NCI-H748 (cell line): ENCODE measurements around the gene RPS6KA2.
A peak's percentile ranks its signal among the peaks of the same experiment; 100 is the strongest.

Source experiments
- DNase-seq: peaks from one replicate; lab custom pipeline; 2025; ENCODE audit not compliant: unreplicated experiment; lab: John Stamatoyannopoulos, UW

RPS6KA2 gene

GRCh38 chr6:166616261-166617238 lies 10.5 kb downstream of the RPS6KA2 start:
- no peak for DNase-seq

- DNase-seq, result no peak
Observed at GRCh38 chr6:166615059-166615770, 11.8 kb downstream of the RPS6KA2 start.

GRCh38 chr6:166614589-166614988 lies 12.5 kb downstream of the RPS6KA2 start:
- DNase-seq, result no peak

GRCh38 chr6:166614171-166614583 lies 12.9 kb downstream of the RPS6KA2 start:
- no peak for DNase-seq

GRCh38 chr6:166613027-166613426 lies 14.0 kb downstream of the RPS6KA2 start:
- no peak for DNase-seq

- no peak for DNase-seq
Observed at GRCh38 chr6:166612471-166612881, 14.6 kb downstream of the RPS6KA2 start.

GRCh38 chr6:166611631-166612030 lies 15.4 kb downstream of the RPS6KA2 start:
- DNase-seq, result no peak

GRCh38 chr6:166610069-166610468 lies 17.0 kb downstream of the RPS6KA2 start:
- DNase-seq, result no peak

GRCh38 chr6:166608774-166609173 lies 18.3 kb downstream of the RPS6KA2 start:
- no peak for DNase-seq

- no peak for DNase-seq
Observed at GRCh38 chr6:166605752-166606151, 21.3 kb downstream of the RPS6KA2 start.

- no peak for DNase-seq
Observed at GRCh38 chr6:166604911-166605310, 22.1 kb downstream of the RPS6KA2 start.

- no peak for DNase-seq
Observed at GRCh38 chr6:166604328-166604727, 22.7 kb downstream of the RPS6KA2 start.

- no peak for DNase-seq
Observed at GRCh38 chr6:166603043-166603690, 23.9 kb downstream of the RPS6KA2 start.

- no peak for DNase-seq
Observed at GRCh38 chr6:166601956-166602355, 25.1 kb downstream of the RPS6KA2 start.

GRCh38 chr6:166600931-166601330 lies 26.1 kb downstream of the RPS6KA2 start:
- no peak for DNase-seq

- no peak for DNase-seq
Observed at GRCh38 chr6:166599205-166599604, 27.8 kb downstream of the RPS6KA2 start.

- peak; percentile 25 for DNase-seq
Observed at GRCh38 chr6:166598441-166599138, 28.5 kb downstream of the RPS6KA2 start.

- peak; percentile 80 for DNase-seq
Observed at GRCh38 chr6:166597711-166598440, 29.2 kb downstream of the RPS6KA2 start.

GRCh38 chr6:166596776-166597507 lies 30.1 kb downstream of the RPS6KA2 start:
- no peak for DNase-seq

GRCh38 chr6:166595949-166596348 lies 31.1 kb downstream of the RPS6KA2 start:
- DNase-seq, result no peak
